ENCODE data around the gene SLC17A2. TPM values are rescaled to one million over a fixed set of nuclear protein-coding genes. Genes with fewer than 3 reads are reported as not detected.

Gene SLC17A2
- total and polyA plus RNA-seq, 2 of the 13 experiments (the other 11 are each of a cell fraction or from before 2014, with no cell fraction given) = 11.2 to 32.4 TPM

DNA sequence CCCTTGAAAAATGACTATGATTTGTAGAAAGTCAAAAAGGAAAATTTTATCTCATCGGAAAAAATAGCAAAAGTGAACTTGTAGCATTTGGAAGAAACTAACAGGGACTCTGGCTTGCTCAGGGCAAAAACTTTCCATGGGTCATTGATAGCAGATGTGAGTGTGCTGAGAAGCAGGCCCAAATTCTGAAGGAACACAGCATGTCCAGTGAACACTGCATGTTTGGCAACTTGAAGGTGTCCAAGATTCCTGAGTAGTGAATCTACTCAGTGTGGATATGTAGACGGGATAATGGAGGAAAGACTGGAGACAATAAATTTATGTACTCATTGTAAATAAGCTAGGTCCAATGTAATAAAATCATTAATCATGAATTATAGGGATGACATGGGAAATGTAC lies 8.2 kb downstream of the SLC17A2 start:
- Histone ChIP-seq H3K79me2 (ENCODE audit: insufficient read depth, low read length) (no peaks in the 10 kb centered on the region), H3K27me3 (ENCODE audit: control insufficient read depth in 1 of 2, insufficient read depth in 2 of 2, low read length in 2 of 2) (no peaks in the 10 kb centered on the region), H3K4me1 (ENCODE audit: insufficient read depth, low read length) (peaks cover 14% of the 10 kb centered on the region), H3K27ac (ENCODE audit: extremely low read length, insufficient read depth, low read length) (no peak overlapping the region), H3K9ac (ENCODE audit: insufficient read depth, low read depth, low read length) (no peak overlapping the region), H3K36me3 (replicated peaks in 1 of 2; ENCODE audit: control insufficient read depth in 1 of 2, insufficient read depth in 2 of 2, low read length in 2 of 2) (peaks cover 2 to 13% of the 10 kb centered on the region in 2 experiments; a peak in 4 of 5 replicates), H2AFZ (ENCODE audit: low read length) (no peak overlapping the region), H3K9me3 (ENCODE audit: low read length) (no peaks in the 10 kb centered on the region), H3K4me2 (ENCODE audit: low read depth, low read length) (no peak overlapping the region), H3K4me3 (replicated peaks in 1 of 3; ENCODE audit: insufficient read depth in 1 of 3, low read depth in 2 of 3, low read length in 3 of 3) (no peak overlapping the region), H4K20me1 (ENCODE audit: insufficient read depth, low read length) (no peaks in the 10 kb centered on the region)
- BruUV-seq (replicated peaks) = no TSS peak
- intact Hi-C loops (cut with micrococcal nuclease; ENCODE audit: unreplicated experiment) = no loop called here
- WGBS (ENCODE audit: low lambda C conversion rate) = 98% methylated on average over 2 of the region's 2 CpGs
- ChIA-PET CTCF (ENCODE audit: low intra/inter-chr PET ratio, low total read pairs) (no interaction called here), POLR2A (no interaction called here)
- TF ChIP-seq ZSCAN21 (CRISPR knock-in tag; IDR thresholded peaks at IDR 0.05; ENCODE audit: borderline replicate concordance) (no peak), ZNF24 (IDR thresholded peaks at IDR 0.05) (no peak), ZBTB3 (CRISPR knock-in tag; IDR thresholded peaks at IDR 0.05; ENCODE audit: borderline replicate concordance, low read depth) (no peak), RELA (CRISPR knock-in tag; IDR thresholded peaks at IDR 0.05) (no peak), KMT2B (CRISPR knock-in tag; IDR thresholded peaks at IDR 0.05) (no peak), ZNF670 (CRISPR knock-in tag; IDR thresholded peaks at IDR 0.05; ENCODE audit: borderline replicate concordance) (no peak)
- TF ChIP-seq, protein P1, sequence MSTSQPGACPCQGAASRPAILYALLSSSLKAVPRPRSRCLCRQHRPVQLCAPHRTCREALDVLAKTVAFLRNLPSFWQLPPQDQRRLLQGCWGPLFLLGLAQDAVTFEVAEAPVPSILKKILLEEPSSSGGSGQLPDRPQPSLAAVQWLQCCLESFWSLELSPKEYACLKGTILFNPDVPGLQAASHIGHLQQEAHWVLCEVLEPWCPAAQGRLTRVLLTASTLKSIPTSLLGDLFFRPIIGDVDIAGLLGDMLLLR (CRISPR knock-in tag; IDR thresholded peaks at IDR 0.05) = no peak
- TF ChIP-seq, protein P2, sequence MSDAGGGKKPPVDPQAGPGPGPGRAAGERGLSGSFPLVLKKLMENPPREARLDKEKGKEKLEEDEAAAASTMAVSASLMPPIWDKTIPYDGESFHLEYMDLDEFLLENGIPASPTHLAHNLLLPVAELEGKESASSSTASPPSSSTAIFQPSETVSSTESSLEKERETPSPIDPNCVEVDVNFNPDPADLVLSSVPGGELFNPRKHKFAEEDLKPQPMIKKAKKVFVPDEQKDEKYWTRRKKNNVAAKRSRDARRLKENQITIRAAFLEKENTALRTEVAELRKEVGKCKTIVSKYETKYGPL (CRISPR knock-in tag; IDR thresholded peaks at IDR 0.05) = no peak
- TF ChIP-seq, protein P3, sequence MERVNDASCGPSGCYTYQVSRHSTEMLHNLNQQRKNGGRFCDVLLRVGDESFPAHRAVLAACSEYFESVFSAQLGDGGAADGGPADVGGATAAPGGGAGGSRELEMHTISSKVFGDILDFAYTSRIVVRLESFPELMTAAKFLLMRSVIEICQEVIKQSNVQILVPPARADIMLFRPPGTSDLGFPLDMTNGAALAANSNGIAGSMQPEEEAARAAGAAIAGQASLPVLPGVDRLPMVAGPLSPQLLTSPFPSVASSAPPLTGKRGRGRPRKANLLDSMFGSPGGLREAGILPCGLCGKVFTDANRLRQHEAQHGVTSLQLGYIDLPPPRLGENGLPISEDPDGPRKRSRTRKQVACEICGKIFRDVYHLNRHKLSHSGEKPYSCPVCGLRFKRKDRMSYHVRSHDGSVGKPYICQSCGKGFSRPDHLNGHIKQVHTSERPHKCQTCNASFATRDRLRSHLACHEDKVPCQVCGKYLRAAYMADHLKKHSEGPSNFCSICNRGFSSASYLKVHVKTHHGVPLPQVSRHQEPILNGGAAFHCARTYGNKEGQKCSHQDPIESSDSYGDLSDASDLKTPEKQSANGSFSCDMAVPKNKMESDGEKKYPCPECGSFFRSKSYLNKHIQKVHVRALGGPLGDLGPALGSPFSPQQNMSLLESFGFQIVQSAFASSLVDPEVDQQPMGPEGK (CRISPR knock-in tag; IDR thresholded peaks at IDR 0.05) = no peak
- DNase-seq (ENCODE audit: low spot score) (no peak), FAIRE-seq (no peak), ATAC-seq (no peak)
- in situ Hi-C loops (cut with HindIII; ENCODE audit: extremely low pct_ligation_motif_present, low pct_unique_long_range_greater_than_20kb) = no loop called here
